Right hindlimb (tissue), 1 donor: Measurements from ENCODE around the gene IFI27.
"Not testable (repeated sequence)": the region's sequence is repeated elsewhere in the genome, so short reads cannot be mapped to it uniquely, and the experiment has no call there.

Experiments used
- DNase-seq: peaks from one replicate; pipeline ENCODE4 v3.0.0-alpha.2; 2018

Gene IFI27

GRCh38 chr14:94126800-94127199 is 16.3 kb downstream of the IFI27 start:
- DNase-seq = no peak

GRCh38 chr14:94127330-94127729 is 16.8 kb downstream of the IFI27 start:
- DNase-seq = no peak

GRCh38 chr14:94128216-94128839 is 17.8 kb downstream of the IFI27 start:
- no peak for DNase-seq

GRCh38 chr14:94129111-94129757 is 18.7 kb downstream of the IFI27 start, which contains the start of gene IFI27L2:
TSS of gene IFI27L2 (minus strand) at chr14:94129604. CDS start at chr14:94129564, 40 bp downstream.
- DNase-seq = peak; percentile 89

- no peak for DNase-seq
Observed at GRCh38 chr14:94129758-94130414, 19.4 kb downstream of the IFI27 start.

- DNase-seq = peak; percentile 66
Observed at GRCh38 chr14:94132285-94132887, 21.9 kb downstream of the IFI27 start.

GRCh38 chr14:94135476-94135875 is 24.9 kb downstream of the IFI27 start:
- DNase-seq = no peak

GRCh38 chr14:94136575-94137331 is 26.2 kb downstream of the IFI27 start:
- DNase-seq = peak; percentile 83

- no peak for DNase-seq
Observed at GRCh38 chr14:94138251-94138650, 27.7 kb downstream of the IFI27 start.

- DNase-seq = no peak
Observed at GRCh38 chr14:94139006-94139405, 28.5 kb downstream of the IFI27 start.

- DNase-seq = no peak
Observed at GRCh38 chr14:94139421-94139820, 28.9 kb downstream of the IFI27 start.

- no peak for DNase-seq
Observed at GRCh38 chr14:94142247-94142646, 31.7 kb downstream of the IFI27 start.

GRCh38 chr14:94142836-94143235 is 32.3 kb downstream of the IFI27 start:
- DNase-seq = no peak

- DNase-seq = no peak
Observed at GRCh38 chr14:94143239-94143638, 32.7 kb downstream of the IFI27 start.

- no peak for DNase-seq
Observed at GRCh38 chr14:94143711-94144110, 33.2 kb downstream of the IFI27 start.

- DNase-seq = no peak
Observed at GRCh38 chr14:94144765-94145164, 34.2 kb downstream of the IFI27 start.

GRCh38 chr14:94145902-94146527 is 35.5 kb downstream of the IFI27 start:
- no peak for DNase-seq

- no peak for DNase-seq
Observed at GRCh38 chr14:94152676-94153075, 42.1 kb downstream of the IFI27 start.

GRCh38 chr14:94153750-94154342 is 43.3 kb downstream of the IFI27 start:
- no peak for DNase-seq

GRCh38 chr14:94156143-94156542 is 45.6 kb downstream of the IFI27 start:
- DNase-seq = not testable (repeated sequence)

GRCh38 chr14:94157197-94157596 is 46.7 kb downstream of the IFI27 start:
- DNase-seq = no peak
